ENCODE data around the gene BAX.
"Not testable (repeated sequence)": the region's sequence is repeated elsewhere in the genome, so short reads cannot be mapped to it uniquely, and the experiment has no call there.

The BAX gene

DNA sequence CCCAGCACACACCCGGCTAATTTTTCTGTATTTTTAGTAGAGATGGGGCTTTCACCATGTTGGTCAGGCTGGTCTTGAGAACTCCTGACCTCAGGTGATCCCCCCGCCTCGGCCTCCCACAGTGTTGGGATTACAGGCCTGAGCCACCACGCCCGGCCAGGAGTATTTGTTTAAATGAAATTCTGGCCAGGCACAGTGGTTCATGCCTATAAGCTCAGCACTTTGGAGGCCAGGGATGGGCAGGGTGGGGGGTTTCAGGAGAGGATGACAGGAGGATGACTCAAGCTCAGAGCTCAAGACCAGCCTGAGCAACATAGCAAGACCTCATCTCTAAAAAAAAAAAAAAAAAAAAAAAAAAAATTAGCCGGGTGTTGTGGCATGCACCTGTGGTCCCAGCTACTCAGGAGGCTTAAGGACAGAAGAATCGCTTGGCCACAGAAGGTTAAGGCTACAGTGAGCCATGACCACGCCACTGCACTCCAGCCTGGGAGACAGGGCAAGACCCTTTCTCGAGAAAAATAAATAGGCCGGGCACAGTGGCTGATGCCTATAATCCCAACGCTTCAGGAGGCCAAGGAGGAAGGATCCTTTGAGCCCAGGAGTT lies 29.3 kb upstream of the BAX start:
- H3K4me1 ChIP-seq: no peaks in the 10 kb centered on the region
- no peaks in the 10 kb centered on the region for H3K79me2 ChIP-seq
- H3K4me3 ChIP-seq (ENCODE audit: low read depth, low read length): no peak overlapping the region
- H3K27ac ChIP-seq: no peak overlapping the region
- no peaks in the 10 kb centered on the region for H3K27me3 ChIP-seq (ENCODE audit: control insufficient read depth, insufficient read depth, low read length)
- H3K9ac ChIP-seq: no peak overlapping the region
- no peak overlapping the region for H2AFZ ChIP-seq
- no peaks in the 10 kb centered on the region for H3K36me3 ChIP-seq (ENCODE audit: control insufficient read depth, insufficient read depth, low read length)
- H3K4me2 ChIP-seq (ENCODE audit: low read length): no peak overlapping the region
- TF ChIP-seq, protein P1, sequence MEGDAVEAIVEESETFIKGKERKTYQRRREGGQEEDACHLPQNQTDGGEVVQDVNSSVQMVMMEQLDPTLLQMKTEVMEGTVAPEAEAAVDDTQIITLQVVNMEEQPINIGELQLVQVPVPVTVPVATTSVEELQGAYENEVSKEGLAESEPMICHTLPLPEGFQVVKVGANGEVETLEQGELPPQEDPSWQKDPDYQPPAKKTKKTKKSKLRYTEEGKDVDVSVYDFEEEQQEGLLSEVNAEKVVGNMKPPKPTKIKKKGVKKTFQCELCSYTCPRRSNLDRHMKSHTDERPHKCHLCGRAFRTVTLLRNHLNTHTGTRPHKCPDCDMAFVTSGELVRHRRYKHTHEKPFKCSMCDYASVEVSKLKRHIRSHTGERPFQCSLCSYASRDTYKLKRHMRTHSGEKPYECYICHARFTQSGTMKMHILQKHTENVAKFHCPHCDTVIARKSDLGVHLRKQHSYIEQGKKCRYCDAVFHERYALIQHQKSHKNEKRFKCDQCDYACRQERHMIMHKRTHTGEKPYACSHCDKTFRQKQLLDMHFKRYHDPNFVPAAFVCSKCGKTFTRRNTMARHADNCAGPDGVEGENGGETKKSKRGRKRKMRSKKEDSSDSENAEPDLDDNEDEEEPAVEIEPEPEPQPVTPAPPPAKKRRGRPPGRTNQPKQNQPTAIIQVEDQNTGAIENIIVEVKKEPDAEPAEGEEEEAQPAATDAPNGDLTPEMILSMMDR (IDR thresholded peaks at IDR 0.05): no peak
- no peaks in the 10 kb centered on the region for H3K9me3 ChIP-seq (ENCODE audit: control insufficient read depth, low read length)

DNA sequence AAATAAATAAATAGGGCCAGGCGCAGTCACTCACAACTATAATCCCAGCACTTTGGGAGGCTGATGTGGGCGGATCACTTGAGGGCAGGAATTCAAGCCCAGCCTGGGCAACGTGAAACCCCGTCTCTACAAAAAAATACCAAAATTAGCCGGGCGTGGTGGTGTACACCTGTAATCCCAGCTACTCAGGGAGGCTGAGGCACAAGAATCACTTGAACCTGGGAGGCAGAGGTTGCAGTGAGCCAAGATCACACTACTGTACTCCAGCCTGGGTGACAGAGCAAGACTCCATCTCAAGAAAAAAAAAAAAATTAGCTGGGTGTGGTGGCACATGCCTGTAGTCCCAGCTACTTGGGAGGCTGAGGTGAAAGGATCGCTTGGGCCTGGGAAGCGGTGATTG lies 28.8 kb upstream of the BAX start:
- not testable (repeated sequence) for H3K79me2 ChIP-seq; H3K9ac ChIP-seq; H2AFZ ChIP-seq; H3K27ac ChIP-seq; H3K4me2 ChIP-seq (ENCODE audit: low read length); H3K27me3 ChIP-seq (ENCODE audit: control insufficient read depth, insufficient read depth, low read length); H3K4me3 ChIP-seq (ENCODE audit: low read depth, low read length); H3K36me3 ChIP-seq (ENCODE audit: control insufficient read depth, insufficient read depth, low read length); H3K4me1 ChIP-seq; H3K9me3 ChIP-seq (ENCODE audit: control insufficient read depth, low read length)

DNA sequence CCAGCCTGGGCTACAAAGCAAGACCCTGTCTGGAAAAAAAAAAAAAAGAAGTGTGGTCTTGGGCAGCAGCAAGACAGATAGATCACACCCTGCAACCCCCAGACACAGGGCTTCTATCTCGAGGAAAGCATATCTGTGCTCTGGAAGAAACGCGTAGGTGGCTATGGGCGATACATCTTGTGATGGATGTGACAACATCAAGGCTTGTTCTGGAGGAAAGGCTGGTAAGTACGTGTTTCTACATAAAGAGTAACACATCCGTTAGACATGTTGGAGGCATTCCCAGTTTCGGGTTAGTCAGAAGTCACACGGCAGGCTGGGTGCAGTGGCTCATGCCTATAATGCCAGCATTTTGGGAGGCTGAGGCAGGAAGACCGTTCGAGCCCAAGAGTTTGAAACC lies 27.8 kb upstream of the BAX start:
- no peaks in the 10 kb centered on the region for H3K4me1 ChIP-seq
- no peak overlapping the region for H3K4me3 ChIP-seq (ENCODE audit: low read depth, low read length)
- no peaks in the 10 kb centered on the region for H3K79me2 ChIP-seq
- H3K9ac ChIP-seq: no peak overlapping the region
- H3K9me3 ChIP-seq (ENCODE audit: control insufficient read depth, low read length): no peaks in the 10 kb centered on the region
- no peaks in the 10 kb centered on the region for H3K27me3 ChIP-seq (ENCODE audit: control insufficient read depth, insufficient read depth, low read length)
- no peak overlapping the region for H2AFZ ChIP-seq
- H3K27ac ChIP-seq: no peak overlapping the region
- H3K36me3 ChIP-seq (ENCODE audit: control insufficient read depth, insufficient read depth, low read length): no peaks in the 10 kb centered on the region
- H3K4me2 ChIP-seq (ENCODE audit: low read length): no peak overlapping the region
- TF ChIP-seq, protein P1 (IDR thresholded peaks at IDR 0.05): no peak

DNA sequence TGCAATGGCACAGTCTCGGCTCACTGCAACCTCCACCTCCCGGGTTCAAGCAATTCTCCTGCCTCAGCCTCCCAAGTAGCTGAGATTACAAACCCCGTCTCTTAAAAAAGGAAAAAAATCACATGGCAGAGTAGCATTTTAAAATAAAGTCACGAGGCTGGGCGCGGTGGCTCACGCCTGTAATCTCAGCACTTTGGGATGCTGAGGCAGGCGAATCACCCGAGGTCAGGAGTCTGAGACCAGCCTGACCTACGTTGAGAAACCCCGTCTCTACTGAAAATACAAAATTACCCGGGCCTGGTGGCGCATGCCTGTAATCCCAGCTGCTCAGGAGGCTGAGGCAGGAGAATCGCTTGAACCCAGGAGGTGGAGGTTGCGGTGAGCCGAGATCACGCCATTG lies 27.0 kb upstream of the BAX start:
- H3K79me2 ChIP-seq; H3K27ac ChIP-seq; H3K4me3 ChIP-seq (ENCODE audit: low read depth, low read length): not testable (repeated sequence)

DNA sequence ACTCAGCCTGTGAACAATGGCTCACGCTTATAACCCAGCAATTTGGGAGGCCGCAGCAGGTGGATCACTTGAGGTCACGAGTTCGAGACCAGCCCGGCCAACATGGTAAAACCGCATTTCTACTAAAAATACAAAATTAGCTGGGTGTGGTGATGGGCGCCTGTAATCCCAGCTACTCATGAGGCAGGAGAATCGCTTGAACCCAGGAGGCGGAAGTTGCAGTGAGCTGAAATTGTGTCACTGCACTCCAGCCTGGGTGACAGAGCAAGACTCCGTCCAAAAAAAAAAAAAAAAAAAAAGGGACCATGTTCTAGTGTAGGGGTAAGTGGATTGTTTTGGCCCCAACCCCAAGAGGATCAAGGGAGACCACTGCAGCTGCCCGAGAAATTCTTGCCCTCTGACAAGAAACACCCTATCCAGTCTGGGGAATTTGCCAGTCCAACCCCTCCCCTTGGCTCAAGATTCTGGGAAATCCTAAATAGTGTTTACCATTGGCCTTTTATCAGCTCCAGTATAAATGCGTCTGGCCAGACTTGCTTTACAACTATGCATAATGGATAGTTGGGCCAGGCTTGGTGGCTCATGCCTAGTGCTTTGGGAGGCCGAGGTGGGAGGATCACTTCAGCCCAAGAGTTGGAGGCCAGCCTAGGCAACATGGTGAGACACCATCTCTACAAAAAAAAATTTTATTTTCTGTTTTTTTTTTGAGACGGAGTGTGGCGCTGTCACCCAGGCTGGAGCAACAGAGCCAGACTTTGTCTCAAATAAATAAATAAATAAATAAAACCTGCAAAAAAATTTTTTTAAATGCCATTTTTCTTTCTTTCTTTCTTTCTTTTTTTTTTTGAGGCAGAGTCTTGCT lies 26.3 kb upstream of the BAX start:
- no peak overlapping the region for H3K27ac ChIP-seq
- H3K4me1 ChIP-seq: no peaks in the 10 kb centered on the region
- H3K4me2 ChIP-seq (ENCODE audit: low read length): no peak overlapping the region
- H3K9ac ChIP-seq: no peak overlapping the region
- H3K4me3 ChIP-seq (ENCODE audit: low read depth, low read length): no peak overlapping the region
- no peaks in the 10 kb centered on the region for H3K27me3 ChIP-seq (ENCODE audit: control insufficient read depth, insufficient read depth, low read length)
- H3K9me3 ChIP-seq (ENCODE audit: control insufficient read depth, low read length): no peaks in the 10 kb centered on the region
- H3K79me2 ChIP-seq: no peaks in the 10 kb centered on the region
- H3K36me3 ChIP-seq (ENCODE audit: control insufficient read depth, insufficient read depth, low read length): no peaks in the 10 kb centered on the region
- H2AFZ ChIP-seq: no peak overlapping the region
- TF ChIP-seq, protein P1 (IDR thresholded peaks at IDR 0.05): no peak

More for the DNA sequence above, 27.0 kb upstream of the BAX start:
- not testable (repeated sequence) for H2AFZ ChIP-seq; H3K27me3 ChIP-seq (ENCODE audit: control insufficient read depth, insufficient read depth, low read length); H3K4me1 ChIP-seq; H3K36me3 ChIP-seq (ENCODE audit: control insufficient read depth, insufficient read depth, low read length); H3K4me2 ChIP-seq (ENCODE audit: low read length); H3K9me3 ChIP-seq (ENCODE audit: control insufficient read depth, low read length); H3K9ac ChIP-seq
